Fibroblast of pulmonary artery (primary cell): ENCODE measurements around the gene AOC2.
A peak's percentile ranks its signal among the peaks of the same experiment; 100 is the strongest.

Experiments used
- DNase-seq: peaks from one replicate; pipeline ENCODE4 v3.0.0-alpha.2; 2010; ENCODE audit warnings: low read depth
- H3K4me3 ChIP-seq: replicated peaks from 2 replicates; pipeline ENCODE4 v1.5.1; 2011; ENCODE audit warnings: low read depth, mild to moderate bottlenecking, control low read depth, low read length, moderate library complexity
- CTCF ChIP-seq: IDR thresholded peaks from 2 replicates; pipeline ENCODE4 v1.5.1; 2011; ENCODE audit warnings: mild to moderate bottlenecking, control low read depth, low read length, inconsistent platforms; ENCODE audit errors: missing control alignments

The AOC2 gene

GRCh38 chr17:42798383-42799380 lies 45.7 kb upstream of the AOC2 start, which contains the start of the genes CNTD1 and COA3:
TSS of gene CNTD1 (plus strand) at chr17:42798861. CDS start at chr17:42799068, 207 bp downstream.
TSS of gene COA3 (minus strand) at chr17:42798704. CDS start at chr17:42798681, 23 bp downstream.
- H3K4me3 ChIP-seq: peak within 1 kb of the TSS; percentile 78
- no peak for TF ChIP-seq CTCF
- peak; percentile 86 for DNase-seq

- no peak for DNase-seq
- H3K4me3 ChIP-seq: no peak overlapping the region
- TF ChIP-seq CTCF: no peak
These were observed 41.1 kb upstream of the AOC2 start for GRCh38 chr17:42803074-42803883.

GRCh38 chr17:42804918-42805367 lies 39.4 kb upstream of the AOC2 start:
- no peak overlapping the region for H3K4me3 ChIP-seq
- DNase-seq: no peak
- TF ChIP-seq CTCF: no peak

- DNase-seq: no peak
- H3K4me3 ChIP-seq: no peak overlapping the region
- TF ChIP-seq CTCF: no peak
These were observed 38.1 kb upstream of the AOC2 start for GRCh38 chr17:42806249-42806648.

- TF ChIP-seq CTCF: no peak
- DNase-seq: peak; percentile 89
- H3K4me3 ChIP-seq: no peak overlapping the region
These were observed 35.1 kb upstream of the AOC2 start for GRCh38 chr17:42809250-42809649.

- no peak overlapping the region for H3K4me3 ChIP-seq
- no peak for TF ChIP-seq CTCF
- DNase-seq: peak; percentile 95
These were observed 29.6 kb upstream of the AOC2 start for GRCh38 chr17:42814633-42815399.
